ENCODE results near the gene RCL1.
"Not testable (repeated sequence)": the region's sequence is repeated elsewhere in the genome, so short reads cannot be mapped to it uniquely, and the experiment has no call there.

The RCL1 gene, protein sequence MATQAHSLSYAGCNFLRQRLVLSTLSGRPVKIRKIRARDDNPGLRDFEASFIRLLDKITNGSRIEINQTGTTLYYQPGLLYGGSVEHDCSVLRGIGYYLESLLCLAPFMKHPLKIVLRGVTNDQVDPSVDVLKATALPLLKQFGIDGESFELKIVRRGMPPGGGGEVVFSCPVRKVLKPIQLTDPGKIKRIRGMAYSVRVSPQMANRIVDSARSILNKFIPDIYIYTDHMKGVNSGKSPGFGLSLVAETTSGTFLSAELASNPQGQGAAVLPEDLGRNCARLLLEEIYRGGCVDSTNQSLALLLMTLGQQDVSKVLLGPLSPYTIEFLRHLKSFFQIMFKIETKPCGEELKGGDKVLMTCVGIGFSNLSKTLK

DNA sequence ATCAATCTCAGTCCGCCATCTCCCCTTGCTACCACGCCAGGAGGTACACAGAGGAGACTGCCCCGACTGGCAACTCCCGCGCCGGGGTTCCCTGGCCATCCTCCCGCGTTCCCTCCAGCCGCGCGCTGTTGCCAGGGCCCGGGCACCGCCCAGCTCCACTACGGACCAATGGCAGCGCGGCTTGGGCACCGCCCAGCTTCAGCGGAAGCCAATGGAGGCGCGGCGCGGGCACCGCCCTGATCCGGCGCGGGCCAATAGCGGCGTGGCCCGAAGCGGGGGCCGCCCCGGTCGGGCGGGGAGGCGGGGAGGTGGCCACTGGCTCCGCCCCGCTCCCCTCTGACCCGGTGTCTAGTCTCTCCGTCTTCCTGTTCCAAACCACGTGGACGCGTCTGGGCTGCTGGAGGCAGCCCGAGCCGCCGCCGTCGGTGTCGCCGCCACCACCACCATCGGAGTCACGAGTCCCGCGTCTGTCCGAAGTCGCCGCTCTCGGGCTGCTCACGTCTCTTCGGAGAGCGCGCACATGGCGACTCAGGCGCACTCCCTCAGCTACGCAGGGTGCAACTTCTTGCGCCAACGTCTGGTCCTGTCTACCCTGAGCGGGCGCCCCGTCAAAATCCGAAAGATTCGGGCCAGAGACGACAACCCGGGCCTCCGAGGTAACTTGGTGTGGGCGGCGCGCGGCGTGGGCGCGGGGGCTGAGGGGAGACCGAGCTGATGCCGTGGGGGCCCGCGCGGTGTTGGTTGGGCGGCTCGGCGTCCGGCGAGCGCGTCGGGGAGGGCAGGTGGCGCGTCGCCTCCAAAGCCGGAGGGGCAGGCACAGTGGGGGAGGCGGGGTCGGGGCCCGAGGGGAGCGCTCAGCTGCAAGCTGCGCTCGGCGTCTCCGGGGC lies at the start of gene RCL1:
TSS of gene RCL1 (plus strand) at position 373 of the 887 bp plus-strand sequence. CDS start at position 521, 148 bp downstream.
- DNase-seq = peak; percentile 95 to 96

DNA sequence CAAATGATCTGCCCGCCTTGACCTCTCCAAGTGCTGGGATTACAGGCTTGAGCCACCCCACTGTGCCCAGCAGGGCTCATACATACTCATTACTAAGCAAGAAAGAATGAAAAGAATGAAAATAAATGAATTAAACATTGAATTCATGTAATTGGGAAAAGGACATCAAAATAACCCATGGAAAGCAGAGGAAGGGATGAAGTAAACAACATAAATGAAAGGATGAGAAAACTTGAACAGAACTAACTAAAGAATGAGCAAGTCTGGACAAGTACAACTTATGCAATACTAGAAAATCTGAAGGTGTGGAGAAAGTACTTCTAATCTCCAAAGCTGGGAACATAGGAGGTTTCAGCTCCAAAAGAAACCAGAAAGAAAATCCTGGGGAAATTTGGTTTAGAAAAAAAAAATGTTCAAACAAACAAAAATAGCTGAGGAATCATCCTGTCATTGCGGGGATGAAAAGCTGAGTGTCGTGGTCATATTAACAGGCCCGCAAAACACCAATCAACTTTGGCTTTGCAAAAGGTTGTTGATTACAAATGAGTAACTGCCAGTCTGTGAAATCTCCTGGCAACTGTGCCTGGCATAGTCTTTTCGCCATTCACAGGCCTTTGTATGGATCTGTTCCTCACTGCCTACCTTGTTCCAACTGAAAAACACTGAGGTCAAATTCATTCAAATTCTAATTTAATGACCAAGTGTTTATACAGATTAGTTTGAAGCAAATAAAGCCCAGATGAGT lies 49.4 kb upstream of the RCL1 start:
- no peak for DNase-seq

DNA sequence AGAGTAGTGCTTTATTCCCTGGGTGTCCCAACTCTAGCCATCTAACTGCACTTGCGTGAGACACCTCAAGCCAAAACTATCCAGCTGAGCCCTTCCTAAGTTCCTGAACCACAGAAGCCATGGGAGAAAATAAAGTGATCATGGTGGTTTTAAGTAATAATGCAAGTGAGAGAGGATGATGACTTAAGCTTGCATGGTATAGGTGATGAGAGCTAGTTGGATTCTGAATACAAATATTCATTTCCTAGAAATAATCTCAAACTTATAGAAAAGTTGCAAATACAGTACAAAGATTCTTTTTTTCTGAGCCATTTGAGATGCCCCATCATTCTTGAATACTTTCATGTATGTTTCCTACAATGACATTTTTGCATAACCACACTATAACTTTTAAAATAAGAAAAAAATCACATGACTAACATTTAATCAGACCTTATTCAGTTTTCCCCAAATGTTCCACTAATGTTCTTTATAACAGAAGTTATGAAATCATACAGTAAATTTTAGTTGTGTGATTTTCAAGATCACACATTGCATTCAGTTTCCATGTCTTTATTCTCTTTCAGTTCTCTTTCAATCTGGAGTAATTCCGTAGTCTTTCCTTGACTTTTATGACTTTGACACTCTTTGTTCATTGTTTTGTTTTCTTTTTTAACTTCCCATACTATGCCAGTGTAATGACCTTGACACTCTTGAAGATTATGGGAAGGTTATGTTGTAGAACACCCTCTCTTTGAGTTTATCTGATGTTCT lies 46.3 kb upstream of the RCL1 start:
- DNase-seq = no peak

DNA sequence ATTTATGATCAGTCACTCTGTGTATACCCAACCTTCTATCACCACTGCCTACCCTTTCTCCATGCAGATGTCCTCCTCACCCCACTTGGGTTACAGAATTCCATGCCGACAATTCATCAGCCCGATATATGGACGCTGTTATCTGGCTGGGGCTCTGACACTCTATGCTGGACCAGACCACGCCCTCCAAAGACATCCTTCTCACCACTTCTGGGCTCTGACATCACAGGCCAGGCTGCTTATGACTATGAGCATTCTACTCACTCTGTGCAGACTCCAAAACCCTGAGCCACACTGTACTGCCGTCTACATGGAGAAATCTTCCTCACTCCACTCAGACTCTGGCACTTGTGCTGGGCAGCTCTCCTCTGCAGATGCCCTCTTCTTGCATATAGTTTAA lies 44.1 kb upstream of the RCL1 start:
- no peak for DNase-seq

DNA sequence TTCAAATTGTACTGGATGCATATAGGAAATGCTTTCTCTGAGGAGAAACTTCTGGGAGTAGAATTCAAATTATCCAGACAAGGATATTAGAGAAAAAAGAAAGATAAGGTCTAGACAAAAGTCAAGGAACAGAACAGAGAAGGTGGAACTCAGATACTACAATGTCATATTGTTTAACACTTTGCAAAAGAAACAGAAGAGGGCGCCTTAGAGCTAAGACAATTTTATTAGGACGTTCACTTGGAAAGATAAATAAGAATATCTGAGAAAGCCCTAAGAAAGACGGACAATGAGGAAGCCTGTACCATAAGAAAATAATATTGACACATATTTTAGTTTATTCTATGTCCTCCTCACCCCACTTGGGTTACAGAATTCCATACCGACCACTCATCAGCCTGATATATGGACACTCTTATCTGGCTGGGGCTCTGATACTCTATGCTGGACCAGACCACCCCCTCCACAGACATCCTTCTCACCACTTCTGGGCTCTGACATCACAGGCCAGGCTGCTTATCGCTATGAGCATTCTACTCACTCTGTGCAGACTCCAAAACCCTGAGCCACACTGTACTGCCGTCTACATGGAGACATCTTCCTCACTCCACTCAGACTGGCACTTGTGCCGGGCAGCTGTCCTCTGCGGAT lies 42.6 kb upstream of the RCL1 start:
- DNase-seq = peak in 1 of 2 donors; percentile 57

DNA sequence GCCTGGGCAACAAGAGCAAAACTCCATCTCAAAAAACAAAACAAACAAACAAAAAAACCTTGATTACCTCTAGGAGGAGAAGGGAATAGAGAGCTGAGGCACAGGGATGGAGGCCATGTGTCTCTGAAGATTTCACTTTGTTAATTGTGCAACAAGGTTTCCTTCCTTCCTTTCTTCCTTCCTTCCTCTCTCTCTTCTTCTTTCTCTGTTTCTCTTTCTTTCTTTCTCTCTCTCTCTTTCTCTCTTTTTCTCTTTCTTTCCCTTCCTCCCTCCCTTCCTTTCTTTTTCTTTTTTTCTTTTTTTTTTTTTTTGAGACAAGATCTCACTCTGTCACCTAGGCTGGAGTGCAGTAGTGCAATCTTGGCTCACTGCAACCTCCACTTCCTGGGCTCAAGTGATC lies 38.2 kb upstream of the RCL1 start:
- not testable (repeated sequence) for DNase-seq

DNA sequence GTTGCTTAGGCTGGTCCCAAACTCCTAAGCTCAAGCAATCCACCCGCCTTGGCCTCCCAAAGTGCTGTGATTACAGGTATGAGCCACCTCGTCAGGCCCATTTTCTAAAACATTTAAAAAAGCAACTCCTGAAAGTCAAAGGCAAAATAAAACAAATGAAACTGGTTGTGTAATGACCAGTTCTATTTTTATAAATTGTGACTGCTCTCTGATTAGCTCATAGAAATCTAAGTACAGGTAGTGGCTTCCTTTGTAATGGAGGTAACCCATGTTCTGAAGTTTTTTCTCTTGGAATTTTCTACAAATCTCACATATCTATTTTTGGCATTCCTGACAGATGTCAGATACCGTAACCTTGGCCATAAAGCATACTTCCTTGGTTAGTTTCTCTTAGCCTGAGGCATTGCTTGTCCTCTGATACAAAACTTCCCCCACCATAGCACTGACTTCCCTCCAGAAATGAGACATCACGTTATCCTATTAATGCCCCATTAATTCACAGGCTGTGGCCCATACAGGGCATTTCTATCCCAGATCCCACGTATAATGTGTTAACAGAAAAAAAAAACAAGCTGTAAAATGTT lies 37.6 kb upstream of the RCL1 start:
- no peak for DNase-seq

DNA sequence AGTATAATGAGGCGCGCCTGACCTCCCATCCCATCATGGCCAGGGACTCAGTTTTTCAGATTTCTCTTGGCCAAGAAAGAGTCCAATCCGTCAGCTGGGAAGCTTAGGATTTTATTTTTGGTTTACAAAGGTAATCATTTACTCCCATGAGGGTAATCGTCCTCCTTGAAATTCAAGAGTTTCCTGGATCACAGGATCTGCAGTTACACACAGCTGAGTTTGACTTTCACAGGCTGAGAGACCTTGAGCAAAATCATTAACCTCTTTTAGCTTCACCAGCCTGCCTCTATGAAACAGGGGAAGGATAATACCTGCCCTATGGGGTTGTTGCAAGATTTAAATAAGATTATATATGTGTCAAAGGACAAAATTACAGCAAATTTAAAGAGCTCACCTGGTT lies 36.3 kb upstream of the RCL1 start:
- DNase-seq = no peak

DNA sequence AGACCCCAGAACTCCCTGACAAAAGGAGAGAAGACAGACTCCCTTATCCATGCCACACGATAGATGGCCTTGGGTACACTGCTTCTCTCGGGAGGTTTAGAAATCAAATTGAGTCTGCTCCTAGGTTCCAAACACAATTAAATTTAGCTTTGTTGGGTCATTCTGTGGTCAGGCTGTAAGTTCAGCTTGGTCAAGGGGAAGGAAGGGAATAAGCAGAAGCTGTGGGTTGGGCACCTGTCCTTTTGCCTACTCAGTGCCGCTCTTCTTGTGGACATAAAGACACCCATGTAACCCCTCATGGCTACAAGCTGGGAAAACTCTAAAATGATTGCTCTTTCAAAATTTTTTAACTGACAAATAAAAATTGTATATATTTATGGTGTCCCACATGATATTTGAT lies 32.6 kb upstream of the RCL1 start:
- peak in 1 of 2 donors; percentile 26 for DNase-seq

DNA sequence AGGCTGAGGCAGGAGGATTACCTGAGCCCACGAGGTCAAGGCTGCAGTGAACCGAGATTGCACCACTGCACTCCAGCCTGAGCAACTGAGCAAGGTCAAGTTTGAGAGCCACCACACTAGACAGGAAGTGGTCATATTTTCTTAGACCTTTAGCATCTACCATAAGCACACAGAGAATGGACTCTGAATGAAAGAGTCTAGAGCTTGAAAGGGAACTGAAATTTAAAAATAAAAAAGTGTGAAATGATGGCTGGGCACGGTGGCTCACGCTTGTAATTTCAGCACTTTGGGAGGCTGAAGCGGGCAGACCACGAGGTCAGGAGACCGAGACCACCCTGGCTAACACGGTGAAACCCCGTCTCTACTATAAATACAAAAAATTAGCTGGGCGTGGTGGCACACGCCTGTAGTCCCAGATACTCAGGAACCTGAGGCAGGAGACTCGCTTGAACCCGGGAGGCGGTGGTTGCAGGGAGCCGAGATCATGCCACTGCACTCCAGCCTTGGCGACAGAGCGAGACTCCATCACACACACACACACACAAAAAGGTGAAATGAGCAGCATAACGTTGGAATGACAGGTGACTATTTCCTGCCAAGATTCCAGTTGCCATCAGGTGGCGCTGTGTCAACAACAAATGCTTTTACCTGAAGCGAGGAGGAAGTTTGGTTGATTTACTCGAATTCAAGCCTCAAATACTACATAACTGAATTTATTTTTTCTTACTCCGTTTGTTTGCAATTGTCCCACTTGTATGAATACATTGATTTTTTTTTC lies 30.4 kb upstream of the RCL1 start:
- DNase-seq = peak; percentile 83 to 84

DNA sequence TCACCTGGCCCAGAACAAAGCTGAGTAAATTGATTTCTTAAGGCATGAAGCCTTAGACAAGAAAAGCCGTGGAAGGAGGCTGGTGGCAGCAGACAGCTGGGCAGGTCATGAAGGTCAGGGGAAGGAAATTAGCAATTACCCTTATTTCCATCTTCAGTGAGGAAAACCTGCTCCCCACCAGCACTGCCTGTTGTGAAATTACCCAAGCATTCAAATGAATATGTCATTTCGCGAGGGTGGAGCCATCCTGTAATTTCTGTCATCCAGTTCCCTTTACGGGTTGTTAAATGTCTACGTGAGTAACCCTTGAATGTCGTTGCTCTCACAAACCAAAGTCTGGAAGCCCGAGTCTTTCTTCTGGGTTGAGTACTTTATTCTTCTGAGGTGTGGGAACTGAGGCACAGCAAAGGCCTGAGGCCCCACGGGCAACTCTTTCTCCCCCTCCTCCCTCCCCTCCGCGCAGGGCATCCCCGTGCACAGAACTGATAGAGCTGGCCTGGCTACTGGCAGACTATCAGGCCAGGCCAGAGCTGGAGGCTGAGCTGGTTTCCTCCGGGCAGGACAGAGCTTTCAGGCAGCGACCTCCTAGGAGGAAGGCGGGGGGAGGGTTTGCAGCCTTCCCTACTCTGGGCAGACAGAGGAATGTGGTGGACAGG lies 29.7 kb upstream of the RCL1 start:
- peak; percentile 13 to 50 for DNase-seq

DNA sequence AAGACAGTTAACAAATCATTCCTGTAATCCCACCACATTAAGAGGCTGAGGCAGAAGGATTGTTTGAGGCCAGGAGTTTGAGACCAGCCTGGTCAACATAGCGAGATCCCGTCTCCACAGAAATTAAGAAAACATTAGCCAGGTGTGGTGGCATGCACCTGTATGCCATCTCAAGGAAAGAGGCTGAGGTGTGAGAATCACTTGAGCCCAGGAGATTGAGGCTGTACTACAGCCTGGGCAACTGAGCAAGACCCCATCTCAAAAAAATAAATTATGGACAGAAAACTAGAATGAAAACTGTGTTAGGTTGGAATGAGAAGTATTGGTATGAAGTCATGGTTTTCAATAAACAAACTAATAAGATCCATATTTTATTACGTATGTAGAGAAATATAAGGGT lies 28.7 kb upstream of the RCL1 start:
- DNase-seq = no peak

DNA sequence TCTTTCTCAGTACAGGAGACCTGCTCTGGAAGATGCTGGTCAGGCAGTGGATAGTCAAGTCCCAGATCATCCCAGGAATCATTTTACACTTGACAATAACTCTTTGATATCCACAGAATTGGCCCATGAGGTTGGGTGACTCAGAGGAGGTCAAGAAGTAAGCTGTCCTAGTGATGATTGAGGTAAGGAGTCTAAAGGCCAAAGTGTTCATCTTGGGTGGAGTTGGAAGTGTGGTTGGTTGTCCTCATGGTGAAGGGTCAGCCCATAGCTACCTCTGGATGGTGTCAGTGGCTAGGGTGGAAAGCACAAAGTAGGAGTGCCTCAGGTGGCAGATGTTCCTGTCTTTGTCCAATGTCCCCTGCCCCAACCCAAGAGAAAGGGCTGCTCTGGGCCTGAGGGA lies 24.1 kb upstream of the RCL1 start:
- DNase-seq = no peak

DNA sequence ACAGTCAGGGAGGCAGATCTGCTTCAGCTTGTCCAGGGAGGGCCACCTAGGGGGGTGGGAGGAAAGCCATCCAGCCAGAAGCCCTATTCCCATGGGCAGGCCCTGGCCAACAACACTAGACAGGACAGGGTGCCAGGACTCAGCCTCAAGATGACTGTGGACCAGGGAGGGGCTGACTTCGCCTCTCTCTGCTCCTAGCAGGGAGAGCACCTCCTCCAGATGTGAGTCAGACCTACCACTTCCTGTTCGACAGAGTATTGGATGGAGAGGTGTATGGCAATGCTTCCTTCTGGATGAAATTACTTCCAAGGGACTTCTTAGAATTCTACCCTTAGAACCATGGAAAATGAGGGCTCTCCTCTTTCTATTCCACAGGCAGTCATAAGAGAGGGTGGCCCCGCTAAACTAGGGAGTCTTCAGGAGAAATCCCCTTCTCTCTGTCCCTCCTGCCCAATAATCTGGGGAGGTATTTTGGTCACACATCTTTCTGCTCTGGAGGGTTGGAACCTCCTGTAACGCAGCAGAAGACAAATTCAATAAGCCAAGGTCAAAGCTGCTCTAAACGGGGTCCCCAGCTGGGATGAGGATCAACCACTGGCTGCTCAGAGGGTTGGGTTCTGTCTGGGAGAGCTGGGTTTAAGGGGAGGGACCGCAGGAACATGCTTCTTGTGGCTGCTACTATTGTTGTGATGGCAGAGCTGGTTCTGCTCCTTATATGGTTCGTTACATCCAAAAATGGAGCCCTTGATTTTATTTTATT lies 23.2 kb upstream of the RCL1 start:
- no peak for DNase-seq

DNA sequence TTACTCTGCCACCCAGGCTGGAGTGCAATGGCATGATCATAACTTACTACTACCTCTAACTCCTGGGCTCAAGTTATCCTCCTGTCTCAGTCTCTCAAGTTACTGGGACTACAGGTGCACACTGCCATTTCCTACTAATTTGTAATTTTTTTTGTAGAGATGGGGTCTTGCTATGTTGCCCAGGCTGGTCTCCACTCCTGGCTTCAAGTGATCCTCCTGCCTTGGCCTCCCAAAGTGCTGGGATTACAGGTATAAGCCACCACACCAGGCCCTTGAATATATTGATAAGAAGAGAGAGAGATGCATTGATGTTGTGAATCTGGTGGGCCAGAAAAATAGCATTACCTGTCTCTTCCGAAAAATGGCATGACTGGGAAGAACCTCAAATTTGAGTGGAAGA lies 21.0 kb upstream of the RCL1 start:
- DNase-seq = no peak

DNA sequence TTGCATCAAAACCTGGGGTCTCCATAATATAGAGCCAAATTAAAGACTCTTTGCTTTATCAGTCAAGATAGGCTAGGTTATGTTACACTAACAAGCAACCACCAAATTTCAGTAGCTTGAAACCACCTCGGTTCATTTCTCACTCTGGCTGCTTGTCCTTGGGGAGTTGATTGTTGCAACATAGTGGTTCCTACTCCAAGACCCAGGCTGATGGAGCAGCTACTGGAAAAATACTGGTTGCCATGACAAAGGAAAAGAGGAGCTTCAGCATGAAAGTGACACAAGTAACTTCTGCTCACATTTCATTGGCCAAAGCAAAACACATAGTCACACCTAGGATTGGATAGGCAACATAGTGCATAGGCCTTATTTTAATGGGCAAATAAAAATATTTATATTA lies 18.5 kb upstream of the RCL1 start:
- no peak for DNase-seq

DNA sequence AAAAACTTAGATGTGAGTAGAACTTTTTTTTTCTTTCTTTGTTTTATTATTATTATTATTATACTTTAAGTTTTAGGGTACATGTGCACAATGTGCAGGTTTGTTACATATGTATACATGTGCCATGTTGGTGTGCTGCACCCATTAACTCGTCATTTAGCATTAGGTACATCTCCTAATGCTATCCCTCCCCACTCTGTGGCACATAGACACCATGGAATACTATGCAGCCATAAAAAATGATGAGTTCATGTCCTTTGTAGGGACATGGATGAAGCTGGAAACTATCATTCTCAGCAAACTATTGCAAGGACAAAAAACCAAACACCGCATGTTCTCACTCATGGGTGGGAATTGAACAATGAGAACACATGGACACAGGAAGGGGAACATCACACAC lies 17.8 kb upstream of the RCL1 start:
- DNase-seq = not testable (repeated sequence)

DNA sequence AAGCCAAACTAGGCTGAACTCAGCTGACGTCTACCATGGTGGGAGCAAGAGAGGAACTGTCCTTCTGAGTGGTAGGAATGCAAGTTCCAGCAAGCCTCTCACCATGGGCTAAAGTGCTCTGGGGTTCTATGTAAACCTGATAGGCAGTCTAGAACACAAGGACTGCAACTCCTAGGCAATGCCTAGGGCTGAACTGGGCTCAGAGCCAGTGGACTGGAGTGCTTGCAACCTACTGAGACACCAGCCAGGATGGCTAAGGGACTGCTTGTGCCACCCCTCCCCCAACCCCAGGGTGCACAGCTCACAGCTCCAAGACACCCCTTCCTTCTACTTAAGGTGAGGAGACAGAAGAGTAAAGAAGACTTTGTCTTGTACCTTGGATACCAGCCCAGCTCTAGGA lies 12.1 kb upstream of the RCL1 start:
- DNase-seq = no peak

DNA sequence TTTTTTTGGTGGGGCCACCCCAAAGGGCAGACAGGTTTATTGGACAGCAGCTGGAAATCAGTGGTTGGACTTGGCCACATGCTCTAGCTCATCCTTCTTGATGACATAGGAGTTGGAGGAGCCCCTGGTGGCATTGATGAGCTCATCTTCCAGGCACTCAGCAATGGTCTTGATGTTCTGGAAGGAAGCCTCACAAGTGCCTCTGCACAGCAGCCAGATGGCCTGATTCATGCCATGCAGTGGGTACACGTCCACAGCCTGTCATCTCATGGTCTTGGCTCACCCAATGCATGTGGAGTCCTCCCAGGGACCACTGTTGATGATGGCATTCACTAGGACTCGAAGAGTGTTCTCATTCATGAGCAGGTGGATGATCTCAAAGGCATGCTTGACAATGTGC lies 11.3 kb upstream of the RCL1 start:
- DNase-seq = no peak
